C4-2B (cell line): ENCODE measurements around the gene FAM149A.
A peak's percentile ranks its signal among the peaks of the same experiment; 100 is the strongest.

Experiments
- H3K27ac ChIP-seq: fragments of 450-650 bp; 2 replicates; pipeline ENCODE4 v1.5.1; 2017
- CTCF ChIP-seq: fragments of 450-650 bp; conservative IDR thresholded peaks from 2 replicates; pipeline ENCODE4 v1.5.1; 2017; ENCODE audit warnings: mild to moderate bottlenecking
- ZFX ChIP-seq: fragments of 450-650 bp; IDR thresholded peaks from 2 replicates; pipeline ENCODE4 v1.6.1; 2017

The FAM149A gene

DNA sequence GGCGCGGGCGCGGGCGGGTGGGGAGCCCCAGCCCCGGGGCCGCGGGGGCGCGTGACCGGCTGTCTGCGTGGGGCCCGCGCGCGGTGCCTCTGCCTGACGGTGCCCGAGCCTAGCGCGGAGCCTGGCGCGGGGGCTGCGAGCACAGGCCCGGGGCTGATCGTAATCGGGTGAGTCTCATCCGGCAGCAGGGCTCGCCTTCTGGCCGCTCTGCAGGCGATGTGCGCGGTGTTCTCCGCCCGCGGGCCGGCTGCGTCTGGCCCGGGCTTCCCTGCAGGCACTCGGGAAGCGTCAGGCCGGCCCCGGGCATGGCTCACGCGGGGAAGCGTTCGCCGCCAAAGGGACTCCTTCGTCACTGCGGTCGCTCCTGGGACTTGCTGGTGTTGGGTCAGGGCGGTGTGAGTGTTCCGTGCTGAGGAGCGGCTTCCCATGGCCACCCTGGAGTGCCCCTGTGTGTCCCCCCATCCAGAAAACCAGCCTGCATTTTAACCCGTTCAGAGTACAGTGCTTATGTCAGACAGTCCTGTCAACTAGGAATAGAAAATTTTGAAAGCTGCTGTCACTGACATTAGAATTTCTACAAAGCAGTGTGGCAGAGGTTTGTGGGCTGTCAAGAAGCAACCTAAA is 40.6 kb downstream of the FAM149A start:
- H3K27ac ChIP-seq = peak overlapping the region; percentile 36
- no peak for TF ChIP-seq CTCF
- TF ChIP-seq ZFX = peak; percentile 67; the same call in 1 of the 2 replicates

DNA sequence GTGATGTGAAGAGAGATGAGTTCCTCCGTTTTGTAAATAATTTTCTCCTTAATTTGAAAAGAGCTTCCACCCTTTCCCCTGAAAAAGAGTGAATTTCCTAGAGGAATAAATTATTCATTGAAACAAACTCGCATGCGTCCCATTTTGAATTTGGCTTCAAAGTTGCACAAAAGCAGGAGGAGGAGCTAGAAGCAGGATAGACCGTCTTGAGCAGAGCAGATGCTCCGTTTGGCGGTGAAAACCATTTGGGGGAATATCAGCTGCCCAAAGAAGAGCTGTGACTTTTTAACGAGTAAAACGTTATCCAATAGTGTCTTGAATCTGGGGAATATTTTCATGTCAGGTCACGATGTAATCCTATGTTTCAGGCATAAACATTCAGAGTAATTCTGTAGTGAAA is 42.0 kb downstream of the FAM149A start:
- no peak overlapping the region for H3K27ac ChIP-seq
- no peak for TF ChIP-seq CTCF
- no peak for TF ChIP-seq ZFX

DNA sequence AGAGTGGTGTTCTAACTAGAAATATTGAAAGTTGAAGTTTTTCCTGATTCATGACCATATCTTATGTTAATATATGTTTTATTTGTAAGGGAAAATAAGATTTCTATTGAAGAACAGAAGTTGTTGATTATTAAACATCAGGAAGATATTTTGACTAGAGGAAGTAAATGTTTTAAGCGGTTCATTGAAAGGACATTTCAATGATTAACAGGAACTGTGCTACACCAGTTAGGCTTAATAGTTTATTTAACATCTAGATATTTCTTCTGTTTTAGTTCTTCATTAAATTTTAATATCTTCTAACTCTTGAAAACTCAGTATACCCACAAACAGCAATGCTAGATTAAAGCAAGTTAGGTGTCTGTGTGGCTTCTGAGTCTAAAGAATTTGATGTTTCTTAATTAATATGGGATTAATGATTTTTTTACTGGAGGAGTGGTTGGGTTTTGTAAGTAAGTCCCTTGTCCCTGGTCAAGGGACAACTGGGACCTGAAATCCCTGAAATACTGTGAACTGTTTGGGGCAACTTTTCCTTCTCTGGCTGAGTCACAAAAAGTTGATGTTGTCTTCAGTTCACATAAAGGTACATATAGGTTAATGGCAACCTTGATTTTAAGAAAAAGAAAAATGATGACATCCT is 44.0 kb downstream of the FAM149A start:
- TF ChIP-seq CTCF (no peak), ZFX (no peak)
- no peak overlapping the region for H3K27ac ChIP-seq

DNA sequence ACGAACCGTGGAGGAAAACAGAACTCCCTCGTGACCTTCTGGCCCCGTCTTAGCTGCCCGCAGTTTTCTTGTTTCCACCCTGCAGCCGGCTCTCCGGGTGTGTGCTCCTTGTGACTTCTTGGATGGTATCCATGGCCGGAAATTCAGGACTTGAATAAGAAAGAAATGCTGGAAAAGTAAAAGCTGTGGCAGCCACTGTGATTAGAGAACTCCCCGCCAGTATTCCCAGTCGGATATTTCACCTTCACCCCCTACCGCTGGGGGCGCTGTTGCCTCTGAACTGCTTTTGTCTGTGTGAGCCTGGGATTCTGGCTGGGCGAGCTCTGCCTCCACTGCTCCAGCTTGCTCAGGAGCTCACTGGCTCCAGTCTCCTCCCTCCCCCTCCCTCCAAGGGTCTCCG is 45.4 kb downstream of the FAM149A start:
- no peak overlapping the region for H3K27ac ChIP-seq
- no peak for TF ChIP-seq ZFX
- TF ChIP-seq CTCF = peak; percentile 59

DNA sequence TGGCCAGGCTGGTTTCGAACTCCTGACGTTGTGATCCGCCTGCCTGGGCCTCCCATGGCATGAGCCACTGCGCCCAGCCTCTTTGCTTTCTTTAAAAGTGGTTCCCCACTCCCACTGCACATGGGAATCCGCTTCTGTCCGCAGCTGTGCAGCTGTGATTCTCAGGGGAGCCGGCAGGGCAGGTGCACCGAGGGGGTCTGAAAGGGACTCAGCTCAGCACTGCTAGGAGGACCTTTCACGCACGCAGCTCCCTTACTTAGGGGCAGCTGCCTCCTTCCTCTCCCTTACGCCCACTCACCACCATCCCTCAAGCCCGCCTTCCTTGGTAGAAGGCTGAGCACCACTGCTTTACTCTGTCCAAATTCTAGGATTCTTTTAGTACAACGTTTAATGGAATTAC is 46.4 kb downstream of the FAM149A start:
- H3K27ac ChIP-seq = no peak overlapping the region
- TF ChIP-seq CTCF = no peak
- TF ChIP-seq ZFX = no peak

GRCh38 chr4:186151499-186151898 is 47.0 kb downstream of the FAM149A start:
- TF ChIP-seq ZFX = no peak
- no peak for TF ChIP-seq CTCF
- no peak overlapping the region for H3K27ac ChIP-seq

DNA sequence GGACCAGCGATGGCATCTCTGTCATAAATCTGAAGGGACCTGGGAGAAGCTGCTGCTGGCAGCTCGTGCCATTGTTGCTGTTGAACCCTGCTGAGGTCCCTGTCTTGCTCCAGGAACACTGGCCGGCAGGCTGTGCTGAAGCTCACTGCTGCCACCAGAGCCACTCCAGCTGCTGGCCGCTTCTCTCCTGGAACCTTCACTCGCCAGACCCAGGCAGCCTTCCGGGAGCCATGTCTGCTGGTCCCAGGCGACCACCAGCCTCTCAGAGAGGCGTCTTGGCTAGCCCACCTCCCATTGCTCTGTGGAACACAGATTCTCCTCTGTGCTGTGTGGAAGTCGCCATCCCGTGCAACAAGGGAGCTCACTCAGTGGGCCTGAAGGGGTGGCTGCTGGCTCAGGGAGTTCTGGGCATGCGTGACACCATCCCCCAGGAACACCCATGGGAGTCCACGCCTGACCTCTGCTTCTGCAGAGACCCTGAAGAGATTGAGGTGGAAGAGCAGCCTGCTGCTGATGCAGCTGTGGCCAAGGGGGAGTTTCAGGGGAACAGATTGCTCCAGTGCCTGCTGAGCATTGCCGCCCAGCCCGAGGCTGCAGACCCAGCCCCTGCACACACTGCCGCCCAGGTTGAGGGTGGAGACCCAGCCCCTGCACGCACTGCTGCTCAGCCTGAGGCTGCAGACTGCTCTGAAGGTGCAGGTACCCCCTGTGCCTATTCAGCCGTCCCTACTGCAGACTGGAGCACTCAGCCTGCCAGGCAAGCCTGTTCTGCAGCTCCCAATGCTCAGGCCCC is 53.7 kb downstream of the FAM149A start:
- no peak overlapping the region for H3K27ac ChIP-seq
- TF ChIP-seq ZFX = no peak
- TF ChIP-seq CTCF = no peak
